H1 (cell line): ENCODE results near the gene LCN6. TPM values are rescaled to one million over a fixed set of nuclear protein-coding genes. Genes with fewer than 3 reads are reported as not detected.

ENCODE experiments used
- CTCF ChIA-PET: fragments of 300-600 bp; sonication (Branson Sonifier 250); formaldehyde crosslinking; loops from one replicate; lab custom pipeline; 2021; ENCODE audit not compliant: partially characterized antibody; lab: Charles Lee
- POLR2A ChIA-PET: fragments of 300-600 bp; sonication (Branson Sonifier 250); formaldehyde crosslinking; loops from one replicate; lab custom pipeline; 2021; ENCODE audit warnings: inconsistent platforms; ENCODE audit not compliant: partially characterized antibody; lab: Charles Lee
- DNase-seq, 2 experiments: peaks; one replicate each; pipeline versions ENCODE4 v3.0.0 to v3.0.0-alpha.2; 2010 to 2022; ENCODE audit warnings: low spot score in 2 of 2, low read depth in 1 of 2, mixed read lengths in 1 of 2
- FAIRE-seq: peaks from 2 replicates; lab custom pipeline; 2011; peaks lifted over from hg19 to GRCh38; lab: Jason Lieb, UNC
- H2AFZ ChIP-seq: 2 replicates; pipeline ENCODE4 v1.8.1; 2012; ENCODE audit warnings: low read length, inconsistent platforms
- H2AK5ac ChIP-seq: 2 replicates; pipeline ENCODE4 v1.6.1; 2013; ENCODE audit warnings: low read depth, low read length
- H2BK120ac ChIP-seq: replicated peaks from 2 replicates; pipeline ENCODE3; 2013; ENCODE audit warnings: low read depth, low read length, inconsistent platforms
- H2BK12ac ChIP-seq: 2 replicates; pipeline ENCODE4 v1.6.1; 2013; ENCODE audit warnings: low read depth, low read length
- H2BK15ac ChIP-seq: 2 replicates; pipeline ENCODE4 v1.6.1; 2013; ENCODE audit warnings: low read length
- H2BK20ac ChIP-seq: 2 replicates; pipeline ENCODE4 v1.6.1; 2013; ENCODE audit warnings: low read length
- H2BK5ac ChIP-seq: 2 replicates; pipeline ENCODE4 v1.6.1; 2013; ENCODE audit warnings: low read depth, low read length
- H3K14ac ChIP-seq: 2 replicates; pipeline ENCODE4 v1.6.1; 2013; ENCODE audit warnings: inconsistent platforms; ENCODE audit not compliant: insufficient read length
- H3K18ac ChIP-seq: 2 replicates; pipeline ENCODE4 v1.6.1; 2013; ENCODE audit warnings: low read length; ENCODE audit errors: extremely low read depth
- H3K23ac ChIP-seq: 2 replicates; pipeline ENCODE4 v1.6.1; 2013; ENCODE audit warnings: inconsistent platforms; ENCODE audit not compliant: insufficient read length
- H3K23me2 ChIP-seq: 2 replicates; pipeline ENCODE4 v1.6.1; 2013; ENCODE audit warnings: low read depth, low read length
- H3K27ac ChIP-seq: 2 replicates; pipeline ENCODE4 v1.6.1; 2011; ENCODE audit warnings: low read depth, low read length, inconsistent platforms
- H3K27me3 ChIP-seq, 4 experiments: replicated peaks in 1 of 4; 1 replicate in 1 of 4; 2 replicates in 3 of 4; pipeline versions ENCODE4 v1.6.1 to v1.8.1; 2011 to 2013; ENCODE audit warnings: low read length in 3 of 4, mild to moderate bottlenecking in 3 of 4, inconsistent platforms in 2 of 4, mixed read lengths in 2 of 4, moderate library complexity in 1 of 4; ENCODE audit not compliant: control insufficient read depth in 3 of 4, insufficient read depth in 3 of 4; ENCODE audit errors: extremely low read depth in 1 of 4
- H3K36me3 ChIP-seq, 4 experiments: 2 replicates each; pipeline versions ENCODE4 v1.6.1 to v1.8.1; 2011 to 2013; ENCODE audit warnings: mild to moderate bottlenecking in 4 of 4, low read length in 3 of 4, moderate library complexity in 2 of 4, control low read depth in 1 of 4, inconsistent platforms in 1 of 4; ENCODE audit not compliant: insufficient read depth in 4 of 4, control insufficient read depth in 2 of 4
- H3K4ac ChIP-seq: replicated peaks from 2 replicates; pipeline ENCODE3; 2013; ENCODE audit warnings: low read length, low read depth, mixed read lengths, inconsistent platforms; ENCODE audit not compliant: insufficient read length
- H3K4me1 ChIP-seq, 4 experiments: replicated peaks in 1 of 4; 1 replicate in 1 of 4; 2 replicates in 3 of 4; pipeline versions ENCODE4 v1.6.1 to v1.8.1; 2011 to 2013; ENCODE audit warnings: low read length in 3 of 4, inconsistent platforms in 2 of 4, mixed read lengths in 1 of 4; ENCODE audit not compliant: insufficient read depth in 4 of 4, control insufficient read depth in 3 of 4
- H3K4me2 ChIP-seq, 2 experiments: 2 replicates each; pipeline versions ENCODE4 v1.6.1 to v1.8.1; 2011 to 2013; ENCODE audit warnings: low read depth in 2 of 2, low read length in 2 of 2, control low read depth in 1 of 2, inconsistent platforms in 1 of 2, mild to moderate bottlenecking in 1 of 2; ENCODE audit not compliant: insufficient read depth in 1 of 2
- H3K4me3 ChIP-seq, 4 experiments: fragments of 200-600, 300-600 bp in 1 of 4; sonication (generic), shearing (Covaris generic), sonication (Bioruptor Twin) in 1 of 4; 2 replicates each; pipeline versions ENCODE4 v1.5.1 to v1.8.1; 2011 to 2016; ENCODE audit warnings: low read length in 4 of 4, low read depth in 3 of 4, control low read depth in 2 of 4, inconsistent platforms in 2 of 4, mild to moderate bottlenecking in 2 of 4, mixed read lengths in 1 of 4, moderate library complexity in 1 of 4; ENCODE audit not compliant: insufficient read depth in 2 of 4; ENCODE audit errors: extremely low read depth in 1 of 4
- H3K56ac ChIP-seq: replicated peaks from 2 replicates; pipeline ENCODE3; 2013; ENCODE audit warnings: low read depth, mild to moderate bottlenecking, mixed read lengths, low read length, inconsistent platforms; ENCODE audit not compliant: insufficient read length
- H3K79me1 ChIP-seq: 2 replicates; pipeline ENCODE4 v1.6.1; 2013; ENCODE audit warnings: low read depth, low read length, control low read depth
- H3K79me2 ChIP-seq, 2 experiments: 2 replicates each; pipeline versions ENCODE4 v1.6.1 to v1.8.1; 2012 to 2013; ENCODE audit warnings: low read length in 2 of 2, mild to moderate bottlenecking in 2 of 2, inconsistent platforms in 1 of 2; ENCODE audit not compliant: insufficient read depth in 2 of 2, control insufficient read depth in 1 of 2
- H3K9ac ChIP-seq, 4 experiments: replicated peaks in 1 of 4; 1 replicate in 1 of 4; 2 replicates in 3 of 4; pipeline versions ENCODE4 v1.6.1 to v1.8.1; 2011 to 2013; ENCODE audit warnings: low read depth in 3 of 4, low read length in 3 of 4, control low read depth in 2 of 4, mild to moderate bottlenecking in 2 of 4, moderate library complexity in 2 of 4, inconsistent platforms in 1 of 4; ENCODE audit errors: extremely low read depth in 1 of 4
- H3K9me3 ChIP-seq, 2 experiments: 2 replicates each; pipeline versions ENCODE4 v1.6.1 to v1.8.1; 2012 to 2013; ENCODE audit warnings: mild to moderate bottlenecking in 2 of 2, moderate library complexity in 2 of 2, control low read depth in 1 of 2, inconsistent platforms in 1 of 2, low read depth in 1 of 2, low read length in 1 of 2, mixed read lengths in 1 of 2; ENCODE audit not compliant: insufficient read depth in 2 of 2
- H4K20me1 ChIP-seq, 2 experiments: replicated peaks in 1 of 2; 2 replicates each; pipeline versions ENCODE3 to v1.8.1; 2011 to 2013; ENCODE audit warnings: inconsistent platforms in 2 of 2, low read length in 2 of 2, mild to moderate bottlenecking in 1 of 2; ENCODE audit not compliant: insufficient read depth in 2 of 2, control insufficient read depth in 1 of 2
- H4K5ac ChIP-seq: 2 replicates; pipeline ENCODE4 v1.6.1; 2013; ENCODE audit warnings: low read length, low read depth, mixed read lengths, inconsistent platforms; ENCODE audit not compliant: insufficient read length
- H4K8ac ChIP-seq: 2 replicates; pipeline ENCODE4 v1.8.0; 2013; ENCODE audit warnings: mild to moderate bottlenecking, moderate library complexity, low read length, inconsistent platforms; ENCODE audit not compliant: insufficient read depth; ENCODE audit errors: extremely low read depth
- H4K91ac ChIP-seq: replicated peaks from 2 replicates; pipeline ENCODE3; 2013; ENCODE audit warnings: low read length, mixed read lengths, inconsistent platforms; ENCODE audit not compliant: insufficient read length
- ATF2 ChIP-seq: IDR thresholded peaks from 2 replicates; pipeline ENCODE4 v1.6.1; 2012; ENCODE audit warnings: low read length, inconsistent platforms
- ATF3 ChIP-seq: IDR thresholded peaks from 2 replicates; pipeline ENCODE4 v1.6.1; 2011; ENCODE audit warnings: low read depth, mild to moderate bottlenecking, low read length; ENCODE audit not compliant: insufficient read depth
- GABPA ChIP-seq: IDR thresholded peaks from 2 replicates; pipeline ENCODE4 v1.6.1; 2011; ENCODE audit warnings: mild to moderate bottlenecking, low read length, moderate library complexity, borderline replicate concordance; ENCODE audit not compliant: insufficient read depth
- GTF2F1 ChIP-seq: IDR thresholded peaks from 2 replicates; pipeline ENCODE4 v1.6.1; 2012; ENCODE audit warnings: low read depth, low read length, improper control_type of control experiment, borderline replicate concordance
- KDM5A ChIP-seq: fragments of 200-600 bp; IDR thresholded peaks from 2 replicates; pipeline ENCODE4 v1.7.1; 2012; ENCODE audit warnings: mild to moderate bottlenecking, low read length, inconsistent platforms, mixed read lengths
- RAD21 ChIP-seq, 2 experiments: IDR thresholded peaks in 1 of 2; conservative IDR thresholded peaks in 1 of 2; 2 replicates each; pipeline ENCODE4 v1.6.1; 2011; ENCODE audit warnings: low read depth in 2 of 2, low read length in 2 of 2, improper control_type of control experiment in 1 of 2, inconsistent platforms in 1 of 2, mild to moderate bottlenecking in 1 of 2, moderate library complexity in 1 of 2
- RXRA ChIP-seq: IDR thresholded peaks from 2 replicates; pipeline ENCODE4 v1.6.1; 2011; ENCODE audit warnings: low read depth, mild to moderate bottlenecking, low read length, moderate library complexity; ENCODE audit not compliant: insufficient read depth
- SIX5 ChIP-seq: IDR thresholded peaks from 2 replicates; pipeline ENCODE4 v1.6.1; 2011; ENCODE audit warnings: mild to moderate bottlenecking, low read depth, low read length
- SP1 ChIP-seq: IDR thresholded peaks from 2 replicates; pipeline ENCODE4 v1.6.1; 2011; ENCODE audit warnings: low read depth, low read length
- TAF1 ChIP-seq: IDR thresholded peaks from 2 replicates; pipeline ENCODE4 v1.6.1; 2011; ENCODE audit warnings: mild to moderate bottlenecking, low read depth, low read length
- WGBS, 2 experiments: shearing (Covaris generic) in 1 of 2; methylation state at CpG; one replicate each; pipeline versions ENCODE4 v1.1.6 to v1.1.7; 2013 to 2015; ENCODE audit warnings: low lambda C conversion rate in 2 of 2, mixed read lengths in 2 of 2, inconsistent platforms in 1 of 2, low coverage in 1 of 2, missing lambda C conversion rate in 1 of 2; ENCODE audit not compliant: insufficient replicate concordance in 2 of 2, insufficient coverage in 1 of 2, insufficient read length in 1 of 2; ENCODE audit errors: extremely low coverage in 1 of 2, missing lambda C conversion rate in 1 of 2; 5-methylcytosine and 5-hydroxymethylcytosine counted together
- polyA plus RNA-seq, 7 experiments: library from polyadenylated mRNA; depleted of rRNA in 3 of 7; stranded (reverse) in 5 of 7; unstranded in 2 of 7; fragments of >200 nt in 5 of 7; fragments of 200-250 nt in 2 of 7; gene quantifications; 1 replicate in 5 of 7; 2 replicates in 1 of 7; 4 replicates in 1 of 7; pipeline versions ENCODE4 v1.2.1 to v1.2.3, GENCODE V29; 2011 to 2013; ENCODE audit warnings: missing spikeins in 2 of 7, mixed read lengths in 2 of 7
- total RNA-seq: library from RNA; stranded (reverse); fragmentation: NEBNext Ultra II Directional; extraction: Animal tissue kit (Norgen Biotek cat#: 25700); gene quantifications from 2 replicates; pipeline ENCODE4 v1.2.1, GENCODE V29; 2021

The LCN6 gene
- total and polyA plus RNA-seq, 2 of the 8 experiments (the other 6 are each of a cell fraction or from before 2014, with no cell fraction given), result not detected

GRCh38 chr9:136773386-136774044, 25.2 kb upstream of the LCN6 start:
- Histone ChIP-seq H3K4me2 (no peak overlapping the region; a peak in 1 of 4 replicates), H3K79me1 (no peaks in the 10 kb centered on the region), H4K91ac (no peak overlapping the region), H2AFZ (peak overlapping the region; percentile 100), H3K56ac (no peak overlapping the region), H3K4me3 (no peak overlapping the region), H3K27me3 (peaks cover 0 to 4% (median 1%) of the 10 kb centered on the region in 4 experiments; a peak in 3 of 7 replicates), H2BK20ac (no peak overlapping the region), H3K27ac (no peak overlapping the region), H4K20me1 (no peaks in the 10 kb centered on the region), H3K9me3 (peaks cover 0 to 7% of the 10 kb centered on the region in 2 experiments), H2BK5ac (no peak overlapping the region), H3K4me1 (no peaks in the 10 kb centered on the region), H2AK5ac (no peak overlapping the region), H4K8ac (no peak overlapping the region), H2BK12ac (no peak overlapping the region), H3K4ac (no peak overlapping the region), H3K23me2 (no peaks in the 10 kb centered on the region), H3K18ac (no peak overlapping the region), H2BK120ac (no peak overlapping the region), H4K5ac (no peak overlapping the region), H3K9ac (no peak overlapping the region), H3K14ac (no peak overlapping the region), H3K36me3 (no peaks in the 10 kb centered on the region), H2BK15ac (no peak overlapping the region), H3K79me2 (no peaks in the 10 kb centered on the region), H3K23ac (no peak overlapping the region)
- POLR2A ChIA-PET, result interaction anchor here (2.4 kb wide), 1 partner anchor 10 kb away, joined by 5 read pairs; no protein-coding TSS in a partner anchor
- CTCF ChIA-PET, result interaction anchor here (1.4 to 9.6 kb wide), 4 partner anchors 12 to 32 kb away, joined by 4 to 42 read pairs (median 20); partner anchors contain the start of gene LCN8
- FAIRE-seq (peak; percentile 28), DNase-seq (peak in 1 of 2 experiments; percentile 81)
- 76% methylated on average over 7 of the region's 7 CpGs; no CpG with 5 or more reads in 1 of the 2 experiments for WGBS, 2 experiments
- TF ChIP-seq GTF2F1, result no peak
- TF ChIP-seq TAF1, result no peak
- TF ChIP-seq ATF2, result no peak
- peak; percentile 89 for TF ChIP-seq ATF3
- TF ChIP-seq RAD21 (IDR thresholded peaks at IDR 0.05 in 1 of 2, conservative IDR thresholded peaks at IDR 0.05 in 1 of 2; ENCODE audit: low read depth in 2 of 2, low read length in 2 of 2), result no peak
- TF ChIP-seq RXRA, result no peak
- peak; percentile 55; the same call in 1 of the 2 replicates for TF ChIP-seq SP1
- peak; percentile 74 for TF ChIP-seq SIX5
- TF ChIP-seq GABPA, result no peak
- no peak for TF ChIP-seq KDM5A
